GM12891 (cell line): ENCODE measurements around the gene IRX4.

ENCODE experiments used
- DNase-seq: peaks from one replicate; pipeline ENCODE4 v3.0.0; 2011; ENCODE audit warnings: low spot score; ENCODE audit not compliant: insufficient read length
- FAIRE-seq: peaks from 2 replicates; lab custom pipeline; 2011; peaks lifted over from hg19 to GRCh38; lab: Jason Lieb, UNC
- PAX5 ChIP-seq: IDR thresholded peaks from 2 replicates; pipeline ENCODE4 v1.6.1; 2011; ENCODE audit warnings: low read length, moderate library complexity, mild to moderate bottlenecking; ENCODE audit not compliant: insufficient read depth, severe bottlenecking
- POLR2A ChIP-seq: IDR thresholded peaks from 2 replicates; pipeline ENCODE4 v1.6.1; 2011; ENCODE audit warnings: low read depth, low read length, control low read depth
- POLR2AphosphoS5 ChIP-seq: IDR thresholded peaks from 2 replicates; pipeline ENCODE4 v1.6.1; 2011; ENCODE audit warnings: low read depth, low read length, control low read depth
- POU2F2 ChIP-seq: IDR thresholded peaks from 2 replicates; pipeline ENCODE4 v1.6.1; 2011; ENCODE audit warnings: low read depth, mild to moderate bottlenecking, control low read depth, low read length, moderate library complexity
- SPI1 ChIP-seq: IDR thresholded peaks from 2 replicates; pipeline ENCODE4 v1.6.1; 2011; ENCODE audit warnings: low read depth, low read length, control low read depth
- TAF1 ChIP-seq: IDR thresholded peaks from 2 replicates; pipeline ENCODE4 v1.6.1; 2011; ENCODE audit warnings: low read depth, low read length, control low read depth

Gene IRX4

DNA sequence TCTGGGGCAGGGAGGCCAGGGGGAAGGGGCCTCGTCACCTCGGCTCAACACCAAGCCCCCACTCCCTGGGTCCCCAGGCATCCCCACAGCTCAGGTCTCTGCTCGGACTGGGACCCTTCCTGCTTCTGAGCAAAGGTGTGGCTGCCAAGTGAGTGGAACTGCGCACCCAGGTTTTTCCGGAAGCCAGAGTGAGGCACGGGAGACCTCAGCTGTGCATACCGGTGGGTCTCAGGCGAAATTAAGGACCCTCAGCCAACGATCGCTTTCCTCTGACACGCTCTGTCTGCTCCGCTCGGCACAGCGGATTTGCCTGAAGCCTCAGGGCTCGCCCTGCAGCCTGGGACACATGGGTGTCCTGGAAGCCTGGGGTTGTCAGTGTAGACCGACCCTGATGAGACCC lies 41.0 kb upstream of the IRX4 start:
- TF ChIP-seq POLR2A (no peak), POU2F2 (no peak), PAX5 (no peak), SPI1 (no peak), TAF1 (no peak), POLR2AphosphoS5 (no peak)
- DNase-seq (no peak), FAIRE-seq (no peak)

- no peak for FAIRE-seq
- no peak for DNase-seq
- TF ChIP-seq TAF1 (no peak), SPI1 (no peak), POLR2A (no peak), POLR2AphosphoS5 (no peak), PAX5 (no peak), POU2F2 (no peak)
Measured at GRCh38 chr5:1923341-1923740, 40.6 kb upstream of the IRX4 start.

DNA sequence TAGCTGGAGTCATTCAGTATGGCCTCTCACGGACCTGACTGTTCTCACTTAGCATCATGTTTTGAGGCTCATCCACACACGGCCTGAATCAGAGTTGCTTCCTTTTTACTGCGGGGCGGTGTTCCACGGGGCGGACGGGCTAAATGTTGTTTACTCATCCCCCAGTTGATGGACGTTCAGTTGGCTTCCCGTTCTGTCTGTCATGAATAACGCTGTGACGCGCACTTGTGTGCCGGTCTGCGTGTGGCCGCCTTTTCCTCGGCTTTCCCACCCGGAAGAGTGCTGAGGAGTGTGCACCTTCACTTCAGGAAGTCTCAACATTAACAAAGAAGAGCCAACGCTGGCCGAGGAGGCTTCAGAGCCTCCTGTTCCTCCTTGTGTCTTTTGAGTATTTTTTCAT lies 39.0 kb upstream of the IRX4 start:
- no peak for FAIRE-seq
- no peak for DNase-seq

GRCh38 chr5:1919750-1920149 lies 37.0 kb upstream of the IRX4 start:
- no peak for DNase-seq
- TF ChIP-seq POLR2A (no peak), TAF1 (no peak), POU2F2 (no peak), PAX5 (no peak), SPI1 (no peak), POLR2AphosphoS5 (no peak)

More for the DNA sequence above, 39.0 kb upstream of the IRX4 start:
- TF ChIP-seq TAF1 = no peak
- TF ChIP-seq POLR2A = no peak
- no peak for TF ChIP-seq POLR2AphosphoS5
- no peak for TF ChIP-seq POU2F2
- TF ChIP-seq PAX5 = no peak

DNA sequence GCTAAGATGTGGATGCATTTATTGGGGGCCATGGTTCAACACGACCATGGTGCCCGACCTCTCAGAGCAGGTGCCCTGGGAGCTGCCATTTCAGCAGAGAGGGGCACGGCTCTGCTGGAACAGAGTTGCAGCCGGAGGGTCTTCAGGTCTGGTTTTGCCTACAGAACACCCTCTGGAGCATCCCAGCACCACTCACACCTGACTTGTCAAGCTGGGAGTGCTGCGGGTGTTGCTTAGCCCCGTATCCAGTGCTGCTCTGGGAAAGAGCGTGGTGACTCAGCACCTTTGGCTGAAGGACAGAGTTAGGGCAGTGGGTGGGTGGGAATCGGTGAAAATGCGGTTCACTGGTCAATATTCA lies 36.5 kb upstream of the IRX4 start:
- no peak for FAIRE-seq
- TF ChIP-seq PAX5 (no peak), POLR2A (no peak), SPI1 (no peak), POLR2AphosphoS5 (no peak), TAF1 (no peak)

More at GRCh38 chr5:1919750-1920149, 37.0 kb upstream of the IRX4 start:
- FAIRE-seq = no peak

DNA sequence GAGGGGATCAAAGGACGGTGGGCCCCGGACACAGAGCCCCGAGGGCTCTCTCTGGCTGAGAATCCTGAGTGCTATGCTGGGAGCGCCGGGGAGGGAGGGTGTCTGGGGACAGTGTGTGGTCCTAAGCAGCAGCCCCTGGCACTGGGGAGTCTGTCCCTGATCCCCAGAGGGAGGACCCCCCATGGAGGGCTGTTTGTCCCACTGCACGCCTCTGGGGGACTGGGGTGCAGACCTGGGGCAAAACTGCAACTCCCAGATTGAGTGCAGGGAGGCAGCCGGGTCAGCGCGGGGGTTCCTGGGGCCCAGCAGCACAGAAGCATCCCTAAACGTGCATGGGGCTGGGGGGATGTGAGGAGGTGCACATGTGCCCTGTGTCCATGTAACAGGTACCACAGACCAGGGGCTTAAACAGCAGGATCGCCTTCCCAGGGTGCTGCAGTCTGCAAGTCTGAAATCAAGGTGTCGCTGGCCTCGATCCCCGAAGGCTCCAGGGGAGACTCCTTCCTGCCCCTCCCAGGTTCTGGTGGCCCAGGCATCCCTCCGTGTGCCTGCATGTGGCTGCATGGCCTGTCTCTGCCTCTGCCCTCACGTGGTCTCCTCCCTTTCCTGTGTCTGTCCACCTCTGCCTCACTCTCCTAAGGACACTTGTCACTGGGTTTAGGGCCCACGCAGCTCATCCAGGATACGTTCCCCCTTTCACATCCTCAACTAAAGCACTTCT lies 35.9 kb upstream of the IRX4 start:
- no peak for TF ChIP-seq SPI1
- TF ChIP-seq POLR2AphosphoS5 = no peak
- no peak for TF ChIP-seq POU2F2
- no peak for TF ChIP-seq POLR2A
- no peak for TF ChIP-seq TAF1
- no peak for TF ChIP-seq PAX5
- no peak for DNase-seq
- no peak for FAIRE-seq

More for the DNA sequence above, 36.5 kb upstream of the IRX4 start:
- no peak for DNase-seq

DNA sequence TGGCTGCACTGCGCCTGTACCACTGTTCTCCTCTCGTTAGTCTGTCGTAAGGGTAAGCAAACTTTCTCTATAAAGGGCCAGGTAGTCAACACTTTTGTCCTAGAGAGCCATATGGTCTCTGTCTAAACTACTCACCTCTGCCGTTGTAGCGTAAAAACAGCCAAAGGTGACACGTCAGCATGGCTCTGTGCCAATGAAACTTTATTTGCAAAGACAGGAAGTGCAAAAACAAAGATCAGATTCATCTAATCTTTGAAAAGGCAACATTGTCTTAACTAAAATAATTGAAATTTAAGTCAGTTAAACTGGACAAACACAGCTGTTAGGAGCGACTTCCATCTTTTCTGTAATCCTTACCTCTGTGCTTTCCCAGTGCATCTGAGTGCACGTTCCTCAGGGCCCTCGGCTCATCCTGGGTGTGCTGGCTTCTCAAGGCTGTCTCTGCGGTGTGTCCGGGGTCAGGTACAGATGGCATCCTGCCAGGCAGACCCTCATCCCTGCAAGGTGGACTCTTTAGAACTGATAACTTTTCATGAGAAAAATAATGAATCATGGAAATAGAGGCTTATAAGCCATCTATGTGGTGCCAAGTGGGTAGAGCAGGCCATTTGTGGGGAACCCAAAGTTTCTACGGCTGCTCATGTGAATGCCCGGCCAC lies 35.2 kb upstream of the IRX4 start:
- no peak for FAIRE-seq
- TF ChIP-seq SPI1 = no peak
- TF ChIP-seq POU2F2 = no peak
- no peak for TF ChIP-seq POLR2AphosphoS5
- TF ChIP-seq PAX5 = no peak
- TF ChIP-seq POLR2A = no peak
- no peak for TF ChIP-seq TAF1
- DNase-seq = no peak

- FAIRE-seq = no peak
- TF ChIP-seq POU2F2 (no peak), TAF1 (no peak), SPI1 (no peak), PAX5 (no peak), POLR2AphosphoS5 (no peak), POLR2A (no peak)
Measured at GRCh38 chr5:1916041-1917001, 33.6 kb upstream of the IRX4 start.

GRCh38 chr5:1915316-1915715 lies 32.6 kb upstream of the IRX4 start:
- FAIRE-seq (no peak), DNase-seq (no peak)
- TF ChIP-seq PAX5 (no peak), POLR2A (no peak), POLR2AphosphoS5 (no peak), TAF1 (no peak), SPI1 (no peak), POU2F2 (no peak)

More at GRCh38 chr5:1916041-1917001, 33.6 kb upstream of the IRX4 start:
- no peak for DNase-seq
